NT2/D1 (cell line): ENCODE measurements around the gene MEGF6.
"Not testable (repeated sequence)": the region's sequence is repeated elsewhere in the genome, so short reads cannot be mapped to it uniquely, and the experiment has no call there.

ENCODE experiments used
- SUZ12 ChIP-seq: IDR thresholded peaks from 2 replicates; pipeline ENCODE4 v1.6.1; 2011; ENCODE audit not compliant: insufficient read length, insufficient read depth; ENCODE audit errors: extremely low read depth
- YY1 ChIP-seq: IDR thresholded peaks from 2 replicates; pipeline ENCODE4 v1.6.1; 2011; ENCODE audit not compliant: insufficient read length, insufficient read depth
- ZNF274 ChIP-seq: IDR thresholded peaks from 2 replicates; pipeline ENCODE4 v1.6.1; 2011; ENCODE audit warnings: mild to moderate bottlenecking, low read depth, low read length

- TF ChIP-seq YY1, ZNF274, SUZ12: not testable (repeated sequence)
Measured at GRCh38 chr1:3622102-3622501, 10.8 kb upstream of the MEGF6 start.
